Non-pigmented ciliary epithelial cell (primary cell): ENCODE data around the gene CACNA2D3.
"Not testable (repeated sequence)": the region's sequence is repeated elsewhere in the genome, so short reads cannot be mapped to it uniquely, and the experiment has no call there.

Experiments used
- DNase-seq: peaks from one replicate; pipeline ENCODE4 v3.0.0-alpha.2; 2010; ENCODE audit warnings: low read depth

Gene CACNA2D3

GRCh38 chr3:54574906-54575617, 452.7 kb downstream of the CACNA2D3 start:
- no peak for DNase-seq

DNA sequence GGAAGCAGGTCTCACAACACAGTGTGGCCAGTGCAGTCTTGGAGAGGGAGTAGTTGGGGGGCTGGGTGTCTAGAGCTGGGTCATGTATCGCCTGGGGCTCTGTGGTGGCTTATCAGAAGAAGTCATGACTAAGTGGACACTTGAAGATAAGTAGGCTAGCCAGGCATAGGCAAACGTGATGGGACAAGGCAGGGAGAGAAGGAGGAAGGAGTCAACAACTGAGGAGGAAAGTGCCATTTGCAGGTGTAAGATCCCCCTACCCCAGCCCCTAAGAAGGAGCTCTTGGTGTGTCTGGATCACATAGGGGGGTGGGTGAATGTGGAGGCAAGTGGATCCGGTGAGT, 453.2 kb downstream of the CACNA2D3 start:
- DNase-seq = no peak

GRCh38 chr3:54577313-54577712, 455.0 kb downstream of the CACNA2D3 start:
- DNase-seq = no peak

GRCh38 chr3:54578417-54578816, 456.1 kb downstream of the CACNA2D3 start:
- peak; percentile 10 for DNase-seq

- no peak for DNase-seq
Measured at GRCh38 chr3:54580453-54580852, 458.1 kb downstream of the CACNA2D3 start.

DNA sequence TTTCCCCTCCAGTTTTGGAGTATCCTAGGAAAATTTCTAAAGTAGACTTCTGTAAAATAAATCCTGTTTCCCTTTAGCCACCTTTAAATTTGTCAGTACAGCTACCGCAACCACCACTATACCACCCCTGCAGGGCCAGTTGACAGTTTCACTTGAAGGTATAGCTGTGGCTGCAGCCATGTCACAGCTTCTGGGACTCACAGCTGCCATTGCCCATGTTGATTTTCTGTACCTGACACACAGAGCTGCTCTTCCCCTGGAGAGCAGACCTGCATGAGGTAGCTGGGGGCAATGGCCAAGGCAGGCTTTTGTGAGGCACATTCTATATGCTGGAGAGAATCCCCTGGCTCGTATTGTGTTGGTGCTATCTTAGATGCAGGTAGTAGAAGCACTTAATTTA, 460.1 kb downstream of the CACNA2D3 start:
- no peak for DNase-seq

GRCh38 chr3:54591157-54591556, 468.8 kb downstream of the CACNA2D3 start:
- no peak for DNase-seq

DNA sequence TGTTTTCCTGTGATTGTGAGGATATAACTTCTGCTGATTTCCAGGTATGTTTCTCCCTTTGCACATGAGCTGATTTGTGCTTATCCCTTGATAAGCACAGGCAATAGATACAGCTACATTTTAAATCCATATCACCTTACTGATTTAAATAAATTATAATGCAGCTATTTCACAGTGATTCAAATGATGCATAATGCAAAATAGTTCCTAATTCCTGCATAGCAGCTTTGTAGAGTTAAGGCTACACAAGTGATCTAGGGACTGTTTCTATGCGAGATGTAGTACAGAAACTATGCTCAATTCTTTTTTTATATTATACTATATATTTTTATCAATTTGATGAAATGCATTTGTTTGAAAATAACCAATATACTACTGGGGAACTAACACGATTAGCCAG, 471.3 kb downstream of the CACNA2D3 start:
- DNase-seq = no peak

GRCh38 chr3:54596087-54596486, 473.7 kb downstream of the CACNA2D3 start:
- no peak for DNase-seq

DNA sequence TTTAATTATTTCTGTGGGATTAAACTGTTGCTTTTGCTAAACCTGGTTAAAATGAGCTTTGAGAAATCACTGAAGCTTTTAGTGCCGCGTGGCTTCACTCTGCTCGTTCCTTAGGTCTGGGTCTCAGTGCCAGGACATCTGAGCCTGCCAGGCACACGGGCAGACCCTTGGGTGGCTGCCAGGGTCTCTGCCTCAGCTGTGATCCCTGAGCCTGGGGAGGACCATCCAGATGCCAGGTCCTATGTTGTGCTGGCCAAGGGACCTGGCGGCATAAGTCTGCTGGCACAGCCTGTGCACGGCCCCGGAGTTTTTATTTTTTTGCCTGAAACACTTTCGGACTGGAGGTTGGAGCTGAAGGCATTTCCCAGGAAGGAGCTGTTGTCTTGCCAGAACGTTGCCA, 477.4 kb downstream of the CACNA2D3 start:
- no peak for DNase-seq

- DNase-seq = no peak
Measured at GRCh38 chr3:54600441-54601204, 478.3 kb downstream of the CACNA2D3 start.

DNA sequence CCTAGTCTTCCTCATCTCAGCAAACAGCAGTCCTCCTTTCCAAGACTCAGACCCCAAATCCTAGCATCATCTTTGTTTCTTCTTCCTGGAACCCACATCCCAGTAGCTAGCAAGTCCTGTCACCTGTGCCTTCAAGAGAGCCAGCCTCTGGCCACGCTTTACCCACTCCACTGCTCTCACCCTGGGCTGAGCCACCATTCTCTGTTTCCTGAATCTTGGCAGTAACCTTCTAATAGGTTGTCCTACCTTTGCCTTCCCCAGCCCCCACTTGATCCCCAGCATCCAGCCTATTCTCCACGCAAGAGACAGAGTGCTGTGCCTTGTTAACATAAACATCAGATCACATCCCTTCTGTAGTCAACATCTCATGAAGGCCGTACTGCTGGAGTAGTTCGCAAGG, 482.1 kb downstream of the CACNA2D3 start:
- DNase-seq = no peak

DNA sequence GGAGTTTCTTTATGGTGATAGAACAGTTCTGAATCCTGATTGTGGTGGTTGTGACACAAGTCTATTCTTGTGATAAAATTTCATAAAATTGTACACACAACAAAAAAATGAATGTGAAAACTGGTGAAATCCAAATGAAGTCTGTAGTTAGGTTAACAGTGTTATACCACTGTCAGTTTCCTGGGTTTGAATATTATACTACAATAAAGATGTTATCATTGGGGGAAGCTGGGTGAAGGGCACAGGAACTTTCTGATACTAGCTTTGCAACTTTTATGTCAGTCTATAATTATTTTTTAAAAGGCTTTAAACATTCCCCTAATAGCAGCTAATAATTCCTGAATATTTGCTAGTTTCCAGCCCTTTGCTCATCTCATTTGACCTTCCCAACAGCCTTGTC, 485.7 kb downstream of the CACNA2D3 start:
- DNase-seq = no peak

DNA sequence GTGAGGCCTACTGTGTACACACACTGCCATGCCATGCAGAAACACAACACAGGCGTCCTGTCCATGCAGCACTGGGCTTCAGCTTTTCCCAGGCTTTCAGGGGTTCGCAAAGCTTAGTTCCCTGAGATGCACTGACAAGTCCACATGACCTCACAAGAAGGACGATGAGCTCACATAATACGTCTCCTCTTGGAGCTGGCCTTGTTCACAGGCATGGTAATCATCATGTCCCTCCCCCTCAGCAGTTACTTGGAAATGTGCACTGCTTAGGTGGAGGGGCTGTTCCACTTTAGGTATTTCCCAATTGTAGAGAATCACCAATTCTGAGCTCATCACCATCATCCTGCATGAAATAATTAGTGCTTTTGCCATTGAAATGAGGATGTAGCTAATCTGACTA, 496.7 kb downstream of the CACNA2D3 start:
- no peak for DNase-seq

GRCh38 chr3:54619531-54619930, 497.2 kb downstream of the CACNA2D3 start:
- DNase-seq = no peak

DNA sequence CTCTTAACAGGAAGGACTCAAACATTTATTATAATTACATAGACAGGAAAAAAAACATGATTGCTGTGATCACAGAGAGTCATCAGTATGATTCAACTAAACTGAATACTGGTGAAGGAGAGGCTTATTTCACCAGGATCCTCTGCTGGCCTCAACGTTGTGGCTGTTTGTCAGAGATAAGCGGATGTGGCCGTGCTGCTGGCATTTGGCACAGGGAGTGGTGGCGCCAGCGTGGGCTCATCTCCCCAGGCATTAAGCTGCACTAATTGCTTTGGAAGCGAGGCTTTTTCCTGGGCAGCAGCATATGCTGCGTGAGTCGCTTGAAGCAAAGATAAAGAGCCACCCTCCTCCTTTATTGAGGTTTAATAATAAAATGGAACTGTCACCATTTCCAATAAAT, 498.8 kb downstream of the CACNA2D3 start:
- no peak for DNase-seq

DNA sequence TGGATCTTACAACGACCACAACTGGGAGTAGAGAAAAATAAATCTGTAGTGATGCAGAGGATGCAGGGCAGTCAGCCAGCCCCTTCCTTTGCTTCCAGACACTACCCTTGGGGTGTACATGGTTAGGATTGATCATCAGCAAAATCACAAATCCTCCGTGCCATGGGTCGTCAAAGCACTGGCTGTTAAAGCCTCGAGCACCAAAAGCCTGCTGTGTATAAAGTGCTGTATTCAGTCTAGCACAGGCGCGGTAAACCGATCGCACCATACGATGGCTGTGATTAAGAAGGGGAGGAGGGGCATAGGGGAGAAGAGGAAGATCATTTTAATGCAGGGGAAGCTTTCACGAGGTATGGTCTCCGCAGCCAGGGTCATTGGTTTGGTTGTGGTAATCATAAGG, 500.3 kb downstream of the CACNA2D3 start:
- no peak for DNase-seq

- no peak for DNase-seq
Measured at GRCh38 chr3:54625805-54626787, 503.7 kb downstream of the CACNA2D3 start.

- no peak for DNase-seq
Measured at GRCh38 chr3:54628888-54629441, 506.6 kb downstream of the CACNA2D3 start.

- no peak for DNase-seq
Measured at GRCh38 chr3:54630101-54630623, 507.8 kb downstream of the CACNA2D3 start.

DNA sequence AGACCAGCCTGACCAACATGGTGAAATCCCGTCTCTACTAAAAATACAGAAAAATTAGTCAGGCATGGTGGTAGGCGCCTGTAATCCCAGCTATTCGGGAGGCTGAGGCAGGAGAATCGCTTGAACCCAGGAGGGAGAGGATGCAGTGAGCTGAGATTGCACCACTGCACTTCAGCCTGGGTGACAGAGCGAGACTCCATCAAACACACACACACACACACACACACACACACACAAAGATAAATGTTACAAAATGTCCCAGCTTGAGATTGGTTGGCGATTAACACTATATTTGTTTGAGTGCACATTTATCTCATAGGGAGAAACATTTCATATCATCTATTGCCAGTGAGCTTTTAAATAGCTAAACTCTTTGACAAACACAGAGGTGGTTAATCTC, 508.6 kb downstream of the CACNA2D3 start:
- not testable (repeated sequence) for DNase-seq
